ENCODE data around the gene APBA1. TPM values are rescaled to one million over a fixed set of nuclear protein-coding genes. Genes with fewer than 3 reads are reported as not detected.
"Not testable (repeated sequence)": the region's sequence is repeated elsewhere in the genome, so short reads cannot be mapped to it uniquely, and the experiment has no call there.

The APBA1 gene
- total and polyA plus RNA-seq, 5 donors from 2014 or later = 0.20 TPM; not detected in 4

GRCh38 chr9:69603656-69604055 is 68.5 kb downstream of the APBA1 start:
- Histone ChIP-seq H3K36me3 (ENCODE audit: control insufficient read depth, insufficient read depth, low read length) (no peaks in the 10 kb centered on the region), H3K27me3 (ENCODE audit: control insufficient read depth, insufficient read depth, low read length) (no peaks in the 10 kb centered on the region), H3K27ac (ENCODE audit: insufficient read depth, low read length, poor library complexity, severe bottlenecking) (no peak overlapping the region), H3K4me1 (ENCODE audit: control insufficient read depth, insufficient read depth, low read length, poor library complexity, severe bottlenecking) (no peaks in the 10 kb centered on the region), H3K9me3 (ENCODE audit: control insufficient read depth in 2 of 2, low read length in 2 of 2) (no peaks in the 10 kb centered on the region), H3K4me3 (ENCODE audit: low read depth, low read length) (no peak overlapping the region)
- Mint-ChIP-seq H3K9me3 (peaks cover 0 to 2% (median 0%) of the 10 kb centered on the region in 7 donors), H3K36me3 (no peaks in the 10 kb centered on the region), H3K27me3 (no peaks in the 10 kb centered on the region), H3K4me1 (no peaks in the 10 kb centered on the region), H3K4me3 (no peak overlapping the region), H3K27ac (peak overlapping the region in 1 of 3 donors; percentile 50)
- DNase-seq (no peak), ATAC-seq (ENCODE audit: low read depth in 2 of 2) (no peak)

GRCh38 chr9:69602773-69603172 is 69.4 kb downstream of the APBA1 start:
- peaks cover 0 to 2% (median 0%) of the 10 kb centered on the region in 7 donors for H3K9me3 Mint-ChIP-seq
- H3K4me3 Mint-ChIP-seq = no peak overlapping the region
- Histone ChIP-seq H3K4me3 (ENCODE audit: low read depth, low read length) (no peak overlapping the region), H3K4me1 (ENCODE audit: control insufficient read depth, insufficient read depth, low read length, poor library complexity, severe bottlenecking) (no peaks in the 10 kb centered on the region), H3K27ac (ENCODE audit: insufficient read depth, low read length, poor library complexity, severe bottlenecking) (no peak overlapping the region), H3K9me3 (ENCODE audit: control insufficient read depth in 2 of 2, low read length in 2 of 2) (no peaks in the 10 kb centered on the region), H3K27me3 (ENCODE audit: control insufficient read depth, insufficient read depth, low read length) (no peaks in the 10 kb centered on the region), H3K36me3 (ENCODE audit: control insufficient read depth, insufficient read depth, low read length) (no peaks in the 10 kb centered on the region)
- no peak for ATAC-seq (ENCODE audit: low read depth in 2 of 2)
- no peak overlapping the region for H3K27ac Mint-ChIP-seq
- H3K36me3 Mint-ChIP-seq = no peaks in the 10 kb centered on the region
- H3K4me1 Mint-ChIP-seq = no peaks in the 10 kb centered on the region
- no peak for DNase-seq
- no peaks in the 10 kb centered on the region for H3K27me3 Mint-ChIP-seq

DNA sequence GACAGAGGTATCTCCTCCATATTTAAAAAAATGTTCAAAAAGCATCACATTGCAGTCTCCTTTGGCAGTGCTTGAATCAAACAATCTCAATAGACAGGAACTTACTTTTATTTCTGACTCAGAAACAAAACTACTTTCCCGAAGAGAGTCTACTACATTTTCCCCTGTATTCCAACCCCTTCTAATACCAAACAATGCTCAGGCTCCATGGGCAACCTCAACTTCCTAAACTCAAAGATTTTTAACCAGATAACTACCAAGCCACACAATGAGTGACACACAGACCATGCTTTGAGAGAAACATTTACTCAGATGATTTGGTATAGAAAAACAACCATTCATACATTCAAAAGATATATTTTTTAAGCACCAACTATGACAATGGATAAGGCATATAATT is 70.5 kb downstream of the APBA1 start:
- H3K27ac Mint-ChIP-seq = no peak overlapping the region
- Histone ChIP-seq H3K36me3 (ENCODE audit: control insufficient read depth, insufficient read depth, low read length) (no peaks in the 10 kb centered on the region), H3K27me3 (ENCODE audit: control insufficient read depth, insufficient read depth, low read length) (no peaks in the 10 kb centered on the region), H3K9me3 (ENCODE audit: control insufficient read depth in 2 of 2, low read length in 2 of 2) (no peaks in the 10 kb centered on the region), H3K27ac (ENCODE audit: insufficient read depth, low read length, poor library complexity, severe bottlenecking) (no peak overlapping the region), H3K4me3 (ENCODE audit: low read depth, low read length) (no peak overlapping the region), H3K4me1 (ENCODE audit: control insufficient read depth, insufficient read depth, low read length, poor library complexity, severe bottlenecking) (no peaks in the 10 kb centered on the region)
- DNase-seq (no peak), ATAC-seq (ENCODE audit: low read depth in 2 of 2) (no peak)
- H3K9me3 Mint-ChIP-seq = peaks cover 0 to 2% (median 0%) of the 10 kb centered on the region in 7 donors
- no peaks in the 10 kb centered on the region for H3K27me3 Mint-ChIP-seq
- H3K36me3 Mint-ChIP-seq = no peaks in the 10 kb centered on the region
- H3K4me3 Mint-ChIP-seq = no peak overlapping the region
- H3K4me1 Mint-ChIP-seq = no peaks in the 10 kb centered on the region

GRCh38 chr9:69600314-69601047 is 71.7 kb downstream of the APBA1 start:
- peaks cover 0 to 2% (median 0%) of the 10 kb centered on the region in 7 donors for H3K9me3 Mint-ChIP-seq
- H3K4me1 Mint-ChIP-seq = no peaks in the 10 kb centered on the region
- ATAC-seq (ENCODE audit: low read depth in 2 of 2) (no peak), DNase-seq (no peak)
- no peaks in the 10 kb centered on the region for H3K36me3 ChIP-seq (ENCODE audit: control insufficient read depth, insufficient read depth, low read length)
- no peaks in the 10 kb centered on the region for H3K27me3 ChIP-seq (ENCODE audit: control insufficient read depth, insufficient read depth, low read length)
- H3K36me3 Mint-ChIP-seq = no peaks in the 10 kb centered on the region
- H3K4me1 ChIP-seq (ENCODE audit: control insufficient read depth, insufficient read depth, low read length, poor library complexity, severe bottlenecking) = no peaks in the 10 kb centered on the region
- H3K4me3 Mint-ChIP-seq = no peak overlapping the region
- no peak overlapping the region for H3K4me3 ChIP-seq (ENCODE audit: low read depth, low read length)
- H3K27me3 Mint-ChIP-seq = no peaks in the 10 kb centered on the region
- H3K9me3 ChIP-seq (ENCODE audit: control insufficient read depth in 2 of 2, low read length in 2 of 2) = no peaks in the 10 kb centered on the region
- no peak overlapping the region for H3K27ac Mint-ChIP-seq
- H3K27ac ChIP-seq (ENCODE audit: insufficient read depth, low read length, poor library complexity, severe bottlenecking) = no peak overlapping the region

- no peaks in the 10 kb centered on the region for H3K4me1 ChIP-seq (ENCODE audit: control insufficient read depth, insufficient read depth, low read length, poor library complexity, severe bottlenecking)
- H3K9me3 ChIP-seq (ENCODE audit: control insufficient read depth in 2 of 2, low read length in 2 of 2) = no peaks in the 10 kb centered on the region
- H3K27me3 Mint-ChIP-seq = no peaks in the 10 kb centered on the region
- ATAC-seq (ENCODE audit: low read depth in 2 of 2) (no peak), DNase-seq (no peak)
- H3K27me3 ChIP-seq (ENCODE audit: control insufficient read depth, insufficient read depth, low read length) = no peaks in the 10 kb centered on the region
- no peak overlapping the region for H3K4me3 ChIP-seq (ENCODE audit: low read depth, low read length)
- H3K9me3 Mint-ChIP-seq = peaks cover 0 to 2% (median 0%) of the 10 kb centered on the region in 7 donors
- H3K36me3 ChIP-seq (ENCODE audit: control insufficient read depth, insufficient read depth, low read length) = no peaks in the 10 kb centered on the region
- H3K36me3 Mint-ChIP-seq = no peaks in the 10 kb centered on the region
- no peak overlapping the region for H3K4me3 Mint-ChIP-seq
- no peak overlapping the region for H3K27ac ChIP-seq (ENCODE audit: insufficient read depth, low read length, poor library complexity, severe bottlenecking)
- H3K4me1 Mint-ChIP-seq = no peaks in the 10 kb centered on the region
- no peak overlapping the region for H3K27ac Mint-ChIP-seq
These were observed 72.8 kb downstream of the APBA1 start for GRCh38 chr9:69599232-69599971.

DNA sequence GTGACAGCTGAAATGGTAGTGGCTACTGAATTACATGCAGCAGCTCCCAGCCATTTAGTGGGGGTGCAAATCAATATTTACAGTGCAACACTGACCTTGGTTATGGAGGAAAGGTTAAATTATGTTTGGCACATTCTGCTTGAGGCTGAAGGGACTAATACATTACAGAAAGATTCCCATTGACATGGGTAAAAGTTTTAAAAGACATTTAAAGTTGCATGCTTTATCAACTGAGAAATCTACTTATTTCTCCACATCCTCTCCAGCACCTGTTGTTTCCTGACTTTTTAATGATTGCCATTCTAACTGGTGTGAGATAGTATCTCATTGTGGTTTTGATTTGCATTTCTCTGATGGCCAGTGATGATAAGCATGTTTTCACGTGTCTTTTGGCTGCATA is 75.3 kb downstream of the APBA1 start:
- not testable (repeated sequence) for H3K9me3 Mint-ChIP-seq; H3K36me3 Mint-ChIP-seq; H3K4me1 ChIP-seq (ENCODE audit: control insufficient read depth, insufficient read depth, low read length, poor library complexity, severe bottlenecking); ATAC-seq (ENCODE audit: low read depth in 2 of 2); H3K9me3 ChIP-seq (ENCODE audit: control insufficient read depth in 2 of 2, low read length in 2 of 2); H3K27ac Mint-ChIP-seq; H3K27ac ChIP-seq (ENCODE audit: insufficient read depth, low read length, poor library complexity, severe bottlenecking); H3K4me3 Mint-ChIP-seq; H3K4me3 ChIP-seq (ENCODE audit: low read depth, low read length); DNase-seq; H3K27me3 Mint-ChIP-seq; H3K4me1 Mint-ChIP-seq; H3K36me3 ChIP-seq (ENCODE audit: control insufficient read depth, insufficient read depth, low read length); H3K27me3 ChIP-seq (ENCODE audit: control insufficient read depth, insufficient read depth, low read length)

GRCh38 chr9:69594180-69594579 is 78.0 kb downstream of the APBA1 start:
- H3K36me3 Mint-ChIP-seq = no peaks in the 10 kb centered on the region
- Histone ChIP-seq H3K36me3 (ENCODE audit: control insufficient read depth, insufficient read depth, low read length) (no peaks in the 10 kb centered on the region), H3K27me3 (ENCODE audit: control insufficient read depth, insufficient read depth, low read length) (no peaks in the 10 kb centered on the region), H3K4me3 (ENCODE audit: low read depth, low read length) (no peak overlapping the region), H3K4me1 (ENCODE audit: control insufficient read depth, insufficient read depth, low read length, poor library complexity, severe bottlenecking) (no peaks in the 10 kb centered on the region), H3K27ac (ENCODE audit: insufficient read depth, low read length, poor library complexity, severe bottlenecking) (no peak overlapping the region), H3K9me3 (ENCODE audit: control insufficient read depth in 2 of 2, low read length in 2 of 2) (no peaks in the 10 kb centered on the region)
- DNase-seq = no peak
- no peak for ATAC-seq (ENCODE audit: low read depth in 2 of 2)
- no peaks in the 10 kb centered on the region for H3K4me1 Mint-ChIP-seq
- no peak overlapping the region for H3K27ac Mint-ChIP-seq
- peaks cover 0 to 5% (median 0%) of the 10 kb centered on the region in 7 donors for H3K9me3 Mint-ChIP-seq
- H3K27me3 Mint-ChIP-seq = peaks cover 14% of the 10 kb centered on the region
- no peak overlapping the region for H3K4me3 Mint-ChIP-seq

GRCh38 chr9:69593756-69594155 is 78.4 kb downstream of the APBA1 start:
- no peaks in the 10 kb centered on the region for H3K36me3 Mint-ChIP-seq

More at GRCh38 chr9:69593756-69594155, 78.4 kb downstream of the APBA1 start:
- Histone ChIP-seq H3K36me3 (ENCODE audit: control insufficient read depth, insufficient read depth, low read length) (no peaks in the 10 kb centered on the region), H3K27me3 (ENCODE audit: control insufficient read depth, insufficient read depth, low read length) (no peaks in the 10 kb centered on the region), H3K4me3 (ENCODE audit: low read depth, low read length) (no peak overlapping the region), H3K27ac (ENCODE audit: insufficient read depth, low read length, poor library complexity, severe bottlenecking) (no peak overlapping the region), H3K4me1 (ENCODE audit: control insufficient read depth, insufficient read depth, low read length, poor library complexity, severe bottlenecking) (no peaks in the 10 kb centered on the region), H3K9me3 (ENCODE audit: control insufficient read depth in 2 of 2, low read length in 2 of 2) (no peaks in the 10 kb centered on the region)
- Mint-ChIP-seq H3K27ac (no peak overlapping the region), H3K27me3 (peaks cover 14% of the 10 kb centered on the region), H3K9me3 (peaks cover 0 to 5% (median 0%) of the 10 kb centered on the region in 7 donors), H3K4me3 (no peak overlapping the region), H3K4me1 (no peaks in the 10 kb centered on the region)
- no peak for DNase-seq
- no peak for ATAC-seq (ENCODE audit: low read depth in 2 of 2)

Measured in CD4-positive, CD25-positive, alpha-beta regulatory T cell (primary cell).